NCI-H526 (cell line): Measurements from ENCODE around the gene LYPLA2.

Source experiments
- DNase-seq, 2 experiments: peaks; one replicate each; lab custom pipeline; 2025; lab: John Stamatoyannopoulos, UW

The LYPLA2 gene

DNA sequence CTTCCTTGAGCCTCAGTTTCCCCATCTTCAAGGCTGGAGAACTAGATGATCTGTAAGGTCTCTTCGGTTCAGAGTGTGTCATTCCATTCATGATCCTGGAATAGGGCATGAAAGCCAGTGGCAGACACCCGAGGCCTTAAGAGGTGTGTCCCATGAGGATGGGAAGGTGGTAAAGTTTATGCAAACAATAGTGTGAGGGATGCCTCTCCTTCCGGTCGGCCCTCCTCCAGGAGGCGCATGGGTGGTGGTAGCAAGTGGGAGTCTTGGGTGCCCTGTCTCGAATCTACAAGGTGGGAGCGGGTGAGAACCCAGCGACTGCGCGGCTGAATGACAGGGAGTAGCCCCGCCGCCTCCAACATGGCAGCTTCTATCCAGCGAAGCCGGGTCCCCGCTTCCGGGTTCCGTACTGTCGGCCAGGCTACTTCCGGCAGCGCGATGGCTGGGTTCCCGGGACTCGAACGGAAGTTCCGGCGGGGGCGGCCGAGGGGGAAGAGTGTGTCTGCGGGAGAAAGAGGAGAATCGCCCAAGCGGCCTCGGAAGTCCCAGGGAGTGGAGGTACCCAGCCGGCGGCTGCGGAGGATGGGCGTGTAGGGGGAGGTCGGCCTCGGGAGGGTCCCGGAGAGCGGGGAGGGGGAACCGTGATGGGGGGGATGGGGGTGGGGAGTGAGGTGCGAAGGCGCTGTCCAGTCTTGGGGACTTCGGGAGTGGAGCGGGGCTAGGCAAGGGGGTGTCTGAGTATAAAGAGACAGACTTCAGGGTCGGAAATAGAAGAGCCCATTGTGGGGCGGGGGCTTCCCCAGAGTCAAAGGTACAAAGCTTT, at the start of gene LYPLA2:
Gene LYPLA2, plus strand, starts transcription at position 450 of the 820 bp plus-strand sequence. CDS start 1,538 bp downstream, outside the sequence.
- DNase-seq, result peak; percentile 83 to 96

DNA sequence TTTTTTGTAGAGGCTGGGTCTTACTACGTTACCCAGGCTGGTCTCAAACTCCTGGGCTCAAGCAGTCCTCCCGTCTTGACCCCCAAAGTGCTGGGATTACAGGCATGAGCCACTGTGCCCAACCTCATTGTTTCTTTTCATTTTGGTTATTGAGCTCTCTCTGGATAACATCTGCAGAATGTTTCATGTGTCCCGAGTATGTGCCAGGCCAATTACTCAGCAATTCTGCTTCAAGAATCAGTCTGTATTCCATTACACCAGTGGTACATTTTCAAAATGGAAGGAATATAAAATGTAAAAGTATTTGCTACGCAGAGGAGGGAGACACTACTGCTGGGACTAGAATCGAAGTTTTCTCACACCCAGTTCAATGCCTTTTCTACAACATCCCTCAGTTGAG, 49.3 kb upstream of the LYPLA2 start:
- DNase-seq, result no peak

DNA sequence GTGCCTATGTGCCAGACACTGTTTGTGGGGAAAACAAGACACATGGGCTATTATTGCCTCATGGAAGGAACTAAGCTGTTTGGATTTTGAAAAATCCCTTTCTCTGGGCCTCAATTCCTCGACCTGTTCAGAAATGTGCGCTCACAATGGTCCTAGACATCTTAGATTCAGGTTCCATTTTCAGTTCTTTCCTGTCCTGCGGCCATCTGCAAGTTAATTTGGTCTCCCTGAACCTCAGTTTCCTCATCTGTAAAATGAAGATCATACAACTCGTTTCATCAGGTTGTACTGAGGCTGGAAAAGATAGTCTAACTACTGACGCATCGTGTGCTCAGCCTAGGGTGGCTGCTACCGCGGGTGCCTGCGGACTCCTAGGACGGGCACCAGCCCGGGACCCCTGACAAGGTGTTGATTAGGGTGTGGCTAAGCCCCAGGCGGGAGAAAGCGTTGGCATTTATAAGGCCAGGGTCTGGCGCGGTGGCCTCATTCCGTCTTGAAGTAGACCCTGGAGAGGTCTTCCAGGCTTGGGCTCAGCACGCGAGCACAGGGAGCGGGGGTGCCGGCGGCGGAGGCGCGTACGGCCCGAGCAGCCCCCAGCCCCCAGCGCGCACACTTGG, 48.2 kb upstream of the LYPLA2 start:
- no peak for DNase-seq

- DNase-seq, result peak; percentile 25 to 89
Measured at GRCh38 chr1:23743287-23744152, 47.4 kb upstream of the LYPLA2 start, which contains the start of gene ELOA. ELOA (plus strand) TSS chr1:23743471; CDS start chr1:23743504, 33 bp downstream.

DNA sequence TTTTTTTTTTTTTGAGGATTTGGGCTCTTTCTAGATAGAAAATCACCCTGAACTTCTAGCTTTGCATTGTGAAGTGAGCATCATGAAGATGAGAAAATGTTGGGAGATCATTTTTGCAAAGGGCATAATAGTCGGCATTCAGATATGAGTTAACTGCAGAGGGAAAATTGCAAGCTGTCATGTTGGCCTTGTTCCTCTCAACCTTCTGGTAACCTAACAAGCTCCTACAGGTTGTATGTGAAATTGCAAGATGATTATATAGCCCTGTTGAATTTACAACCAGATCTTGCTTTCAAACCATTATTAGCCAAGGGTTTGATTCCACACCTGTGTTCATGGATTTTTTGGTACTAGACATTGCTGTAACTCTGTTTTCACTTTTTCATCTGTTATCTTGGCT, 45.4 kb upstream of the LYPLA2 start:
- peak; percentile 13 to 52 for DNase-seq

GRCh38 chr1:23748016-23748415, 42.9 kb upstream of the LYPLA2 start:
- no peak for DNase-seq

DNA sequence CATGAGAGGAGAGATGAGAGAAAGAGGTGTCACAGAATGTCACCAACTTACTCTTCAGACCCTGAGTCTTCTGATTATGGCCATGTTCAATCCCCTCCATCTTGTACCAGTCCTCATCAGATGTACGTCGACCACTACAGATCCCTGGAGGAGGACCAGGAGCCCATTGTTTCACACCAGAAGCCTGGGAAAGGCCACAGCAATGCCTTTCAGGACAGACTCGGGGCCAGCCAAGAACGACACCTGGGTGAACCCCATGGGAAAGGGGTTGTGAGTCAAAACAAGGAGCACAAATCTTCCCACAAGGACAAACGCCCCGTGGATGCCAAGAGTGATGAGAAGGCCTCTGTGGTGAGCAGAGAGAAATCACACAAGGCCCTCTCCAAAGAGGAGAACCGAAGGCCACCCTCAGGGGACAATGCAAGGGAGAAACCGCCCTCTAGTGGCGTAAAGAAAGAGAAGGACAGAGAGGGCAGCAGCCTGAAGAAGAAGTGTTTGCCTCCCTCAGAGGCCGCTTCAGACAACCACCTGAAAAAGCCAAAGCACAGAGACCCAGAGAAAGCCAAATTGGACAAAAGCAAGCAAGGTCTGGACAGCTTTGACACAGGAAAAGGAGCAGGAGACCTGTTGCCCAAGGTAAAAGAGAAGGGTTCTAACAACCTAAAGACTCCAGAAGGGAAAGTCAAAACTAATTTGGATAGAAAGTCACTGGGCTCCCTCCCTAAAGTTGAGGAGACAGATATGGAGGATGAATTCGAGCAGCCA, 39.7 kb upstream of the LYPLA2 start:
- DNase-seq, result peak; percentile 33 to 77

DNA sequence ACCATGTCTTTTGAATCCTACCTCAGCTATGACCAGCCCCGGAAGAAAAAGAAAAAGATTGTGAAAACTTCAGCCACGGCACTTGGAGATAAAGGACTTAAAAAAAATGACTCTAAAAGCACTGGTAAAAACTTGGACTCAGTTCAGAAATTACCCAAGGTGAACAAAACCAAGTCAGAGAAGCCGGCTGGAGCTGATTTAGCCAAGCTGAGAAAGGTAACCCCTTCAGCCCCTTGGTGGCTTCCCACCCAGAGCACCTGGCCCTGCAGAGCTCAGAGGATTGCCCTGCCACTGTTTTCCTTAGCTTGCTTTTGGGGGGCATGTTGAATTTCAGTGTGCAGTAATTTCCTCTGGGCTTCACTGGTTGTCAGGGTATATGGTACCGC, 39.1 kb upstream of the LYPLA2 start:
- DNase-seq, result no peak

DNA sequence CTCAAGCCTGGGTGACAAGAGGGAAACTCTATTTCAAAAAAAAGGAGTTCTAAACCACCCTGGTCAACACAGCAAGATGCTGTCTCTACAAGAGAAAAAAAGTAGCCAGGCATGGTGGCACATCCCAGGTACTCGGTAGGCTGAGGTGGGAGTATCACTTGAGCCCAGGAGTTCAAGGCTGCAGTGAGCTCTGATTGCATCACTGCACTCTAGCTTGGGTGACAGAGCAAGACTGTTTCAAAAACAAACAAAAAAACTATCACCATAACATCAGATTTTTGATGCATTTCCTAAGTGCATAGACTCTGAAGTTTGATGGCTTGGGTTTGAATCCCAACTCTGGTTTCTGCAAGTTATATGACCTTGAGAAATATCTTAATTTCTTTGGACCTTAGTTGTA, 38.0 kb upstream of the LYPLA2 start:
- DNase-seq, result no peak

DNA sequence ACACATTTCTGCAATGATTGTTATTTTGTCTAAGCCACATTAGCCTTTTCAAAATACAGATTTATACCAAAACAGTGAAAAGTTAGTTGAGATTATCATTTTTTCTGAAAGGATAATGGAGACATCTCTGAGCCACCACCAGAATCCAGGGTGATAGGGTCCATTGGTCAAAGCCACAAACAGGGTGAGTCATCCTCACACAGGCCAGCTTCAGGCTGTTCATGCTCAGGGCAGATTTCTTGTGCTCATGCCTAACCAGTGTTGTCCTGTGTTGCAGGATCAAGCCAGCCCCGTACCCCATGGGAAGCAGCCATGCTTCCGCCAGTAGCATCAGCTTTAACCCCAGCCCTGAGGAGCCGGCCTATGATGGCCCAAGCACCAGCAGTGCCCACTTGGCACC, 34.3 kb upstream of the LYPLA2 start:
- DNase-seq, result no peak

- no peak for DNase-seq
Measured at GRCh38 chr1:23757812-23758211, 33.1 kb upstream of the LYPLA2 start.

DNA sequence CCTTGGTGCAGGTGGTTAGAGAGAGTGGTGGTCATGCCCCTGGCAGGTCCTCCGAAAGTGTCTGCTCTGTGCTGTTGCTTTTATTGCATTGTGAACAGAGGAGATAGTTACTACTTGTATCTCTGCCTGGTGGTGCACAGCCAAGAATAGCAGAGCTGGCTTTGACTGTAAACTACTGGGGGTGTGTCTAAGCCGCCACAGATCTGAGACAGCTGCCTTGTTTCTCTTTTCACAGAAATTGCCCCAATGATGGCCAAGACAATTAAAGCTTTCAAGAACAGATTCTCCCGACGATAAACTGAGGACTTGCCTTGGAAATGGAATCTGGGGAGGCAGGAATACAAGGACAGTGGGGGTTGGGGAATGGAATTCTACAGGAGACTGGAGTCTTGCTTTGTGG, 31.7 kb upstream of the LYPLA2 start:
- DNase-seq, result no peak

- no peak for DNase-seq
Measured at GRCh38 chr1:23763041-23763577, 27.8 kb upstream of the LYPLA2 start.

- no peak for DNase-seq
Measured at GRCh38 chr1:23768733-23769132, 22.2 kb upstream of the LYPLA2 start.

- DNase-seq, result peak; percentile 72 to 91
Measured at GRCh38 chr1:23772049-23772853, 18.7 kb upstream of the LYPLA2 start.

GRCh38 chr1:23772854-23773242, 18.1 kb upstream of the LYPLA2 start:
- DNase-seq, result peak; percentile 12 to 61

DNA sequence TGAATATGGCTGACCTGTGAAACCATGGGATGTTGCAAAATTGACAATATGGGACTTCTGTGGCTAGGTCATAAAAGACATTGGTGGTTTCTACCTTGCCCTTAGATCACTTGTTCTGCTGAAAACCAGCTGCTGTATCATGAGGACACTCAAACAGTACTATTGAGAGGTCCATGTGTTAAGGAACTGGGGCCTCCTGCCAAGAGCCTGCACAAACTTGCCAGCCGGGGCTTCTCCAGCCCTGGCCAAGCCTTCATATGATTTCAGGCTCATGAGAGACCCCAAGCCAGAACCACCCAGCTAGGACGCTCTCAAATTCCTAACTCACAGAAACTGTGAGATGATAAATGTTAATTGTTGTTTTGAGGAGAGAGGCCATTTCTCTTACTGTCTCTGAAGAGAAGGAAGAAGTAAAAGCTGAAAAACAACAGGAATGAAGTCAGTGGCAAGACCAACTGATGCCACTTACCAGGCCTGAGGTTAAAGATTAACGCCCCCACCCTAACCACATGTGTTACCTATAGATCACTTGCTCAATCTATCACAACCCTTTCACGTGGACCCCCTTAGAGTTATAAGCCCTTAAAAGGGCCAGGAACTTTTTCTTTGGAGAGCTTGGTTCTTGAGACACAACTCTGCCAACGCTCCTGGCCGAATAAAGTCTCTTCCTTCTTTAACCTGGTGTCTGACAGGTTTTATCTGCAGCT, 16.6 kb upstream of the LYPLA2 start:
- no peak for DNase-seq

DNA sequence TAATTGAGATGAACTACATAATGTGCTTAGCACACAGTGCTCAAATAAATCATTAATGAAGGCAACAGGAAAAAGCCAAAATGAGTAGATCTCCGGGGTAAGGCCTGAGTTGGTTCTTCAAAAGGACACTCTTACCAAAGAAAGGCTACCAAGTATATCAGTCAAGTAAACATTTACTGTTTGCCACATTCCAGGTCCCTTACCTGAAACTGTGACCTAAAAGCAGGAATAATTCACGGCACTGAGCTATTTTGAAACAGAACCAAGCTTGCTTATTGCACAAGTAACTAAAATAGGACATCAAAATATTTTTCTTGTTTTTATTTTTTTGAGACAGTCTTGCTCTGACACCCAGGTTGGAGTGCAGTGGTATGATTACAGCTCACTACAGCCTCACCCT, 14.7 kb upstream of the LYPLA2 start:
- DNase-seq, result no peak

DNA sequence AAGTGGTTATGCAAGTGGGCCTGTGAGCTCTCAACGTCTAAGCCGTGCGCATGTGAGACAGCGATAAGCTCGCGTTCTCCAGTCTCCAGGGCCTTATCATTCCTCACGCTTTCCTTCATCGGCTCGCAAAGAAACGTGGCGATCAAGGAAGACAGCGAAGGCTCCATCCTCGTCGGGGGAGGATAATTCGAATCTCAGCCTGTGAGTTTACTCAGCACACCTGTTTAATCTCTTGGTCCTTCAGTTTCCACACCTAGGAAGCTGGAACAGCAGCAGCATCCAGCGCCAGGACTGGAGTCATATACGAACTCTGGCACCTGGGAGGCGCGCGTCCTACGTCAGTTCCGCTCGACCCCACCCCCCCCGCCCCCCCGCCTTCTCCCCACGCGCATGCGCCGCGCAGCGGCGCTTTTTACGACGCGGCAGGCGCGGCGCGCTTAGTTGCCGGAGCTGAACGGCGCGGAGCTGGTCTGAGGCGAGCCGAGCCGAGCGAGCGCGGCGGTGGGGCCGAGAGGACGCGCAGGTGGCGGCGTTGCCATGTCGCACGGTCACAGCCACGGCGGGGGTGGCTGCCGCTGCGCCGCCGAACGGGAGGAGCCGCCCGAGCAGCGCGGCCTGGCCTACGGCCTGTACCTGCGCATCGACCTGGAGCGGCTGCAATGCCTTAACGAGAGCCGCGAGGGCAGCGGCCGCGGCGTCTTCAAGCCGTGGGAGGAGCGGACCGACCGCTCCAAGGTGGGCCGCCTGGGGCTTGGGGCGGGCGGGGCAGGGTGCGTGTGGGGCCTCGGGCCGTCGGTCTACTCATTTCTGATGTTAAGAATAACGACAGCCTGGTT, 12.7 kb upstream of the LYPLA2 start, which contains the start of gene PITHD1:
Gene PITHD1, plus strand, starts transcription at position 440 of the 836 bp plus-strand sequence. Its CDS starts 98 bp downstream, at position 538.
- DNase-seq, result peak; percentile 77 to 92
